GM19468 (cell line): ENCODE data around the gene MEPCE.
"Not testable (repeated sequence)": the region's sequence is repeated elsewhere in the genome, so short reads cannot be mapped to it uniquely, and the experiment has no call there.

Experiments
- ATAC-seq: cut with Tn5 transposase; IDR thresholded peaks from one replicate; pipeline ENCODE4 v1.9.1; 2021; ENCODE audit warnings: mild to moderate bottlenecking, moderate library complexity, moderate number of reproducible peaks; ENCODE audit not compliant: unreplicated experiment; ENCODE audit errors: extremely low read depth

MEPCE gene, protein sequence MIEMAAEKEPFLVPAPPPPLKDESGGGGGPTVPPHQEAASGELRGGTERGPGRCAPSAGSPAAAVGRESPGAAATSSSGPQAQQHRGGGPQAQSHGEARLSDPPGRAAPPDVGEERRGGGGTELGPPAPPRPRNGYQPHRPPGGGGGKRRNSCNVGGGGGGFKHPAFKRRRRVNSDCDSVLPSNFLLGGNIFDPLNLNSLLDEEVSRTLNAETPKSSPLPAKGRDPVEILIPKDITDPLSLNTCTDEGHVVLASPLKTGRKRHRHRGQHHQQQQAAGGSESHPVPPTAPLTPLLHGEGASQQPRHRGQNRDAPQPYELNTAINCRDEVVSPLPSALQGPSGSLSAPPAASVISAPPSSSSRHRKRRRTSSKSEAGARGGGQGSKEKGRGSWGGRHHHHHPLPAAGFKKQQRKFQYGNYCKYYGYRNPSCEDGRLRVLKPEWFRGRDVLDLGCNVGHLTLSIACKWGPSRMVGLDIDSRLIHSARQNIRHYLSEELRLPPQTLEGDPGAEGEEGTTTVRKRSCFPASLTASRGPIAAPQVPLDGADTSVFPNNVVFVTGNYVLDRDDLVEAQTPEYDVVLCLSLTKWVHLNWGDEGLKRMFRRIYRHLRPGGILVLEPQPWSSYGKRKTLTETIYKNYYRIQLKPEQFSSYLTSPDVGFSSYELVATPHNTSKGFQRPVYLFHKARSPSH

DNA sequence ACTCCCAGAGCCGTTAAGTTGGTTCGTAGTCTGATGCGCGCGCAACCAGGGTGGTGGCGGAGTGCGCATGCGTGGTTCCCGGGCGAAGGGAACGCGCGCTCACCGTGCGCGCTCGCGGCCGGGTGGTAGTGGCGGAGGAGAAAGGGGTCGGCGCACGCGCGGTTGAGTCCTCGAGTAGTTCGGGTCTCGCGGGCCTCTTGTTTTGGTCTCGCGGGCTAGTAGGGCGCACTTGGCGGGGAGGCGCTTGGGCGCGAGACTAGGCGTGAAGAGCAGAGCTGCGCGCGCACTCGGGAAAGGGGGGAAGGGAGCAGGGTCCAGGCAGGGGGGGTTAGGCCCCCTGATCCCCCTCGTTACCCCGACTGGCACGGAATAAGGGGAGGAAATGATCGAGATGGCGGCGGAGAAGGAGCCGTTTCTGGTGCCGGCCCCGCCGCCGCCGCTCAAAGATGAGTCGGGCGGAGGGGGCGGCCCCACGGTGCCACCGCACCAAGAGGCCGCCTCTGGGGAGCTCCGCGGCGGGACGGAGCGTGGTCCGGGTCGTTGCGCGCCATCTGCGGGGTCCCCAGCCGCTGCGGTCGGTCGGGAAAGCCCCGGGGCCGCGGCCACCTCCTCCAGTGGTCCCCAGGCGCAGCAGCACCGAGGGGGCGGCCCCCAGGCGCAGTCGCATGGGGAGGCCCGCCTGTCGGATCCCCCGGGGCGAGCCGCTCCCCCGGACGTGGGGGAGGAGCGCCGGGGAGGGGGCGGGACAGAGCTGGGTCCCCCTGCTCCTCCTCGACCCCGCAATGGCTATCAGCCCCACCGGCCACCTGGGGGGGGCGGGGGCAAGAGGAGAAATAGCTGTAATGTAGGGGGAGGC lies at the start of gene MEPCE:
TSS of gene MEPCE (plus strand) at position 195 of the 856 bp plus-strand sequence. CDS start at position 383, 188 bp downstream.
- peak; percentile 24 for ATAC-seq

DNA sequence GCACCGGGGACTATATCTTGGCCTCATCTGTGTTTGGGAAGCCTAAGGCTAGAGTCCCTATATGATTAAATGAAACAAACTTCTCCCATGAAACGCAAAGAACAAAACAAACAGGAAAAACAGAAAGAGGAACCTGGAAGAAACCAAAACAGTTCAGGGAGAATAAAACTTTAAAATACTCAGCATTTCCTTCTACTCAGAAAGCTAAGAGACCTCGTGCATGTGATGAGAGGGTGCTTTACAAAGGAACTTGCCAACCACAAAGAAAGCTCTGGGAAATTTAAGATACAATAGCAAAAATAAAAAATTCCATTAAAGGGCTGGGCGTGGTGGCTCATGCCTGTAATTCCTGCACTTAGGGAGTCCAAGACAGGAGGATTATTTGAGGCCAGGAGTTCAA lies 49.4 kb upstream of the MEPCE start:
- no peak for ATAC-seq

DNA sequence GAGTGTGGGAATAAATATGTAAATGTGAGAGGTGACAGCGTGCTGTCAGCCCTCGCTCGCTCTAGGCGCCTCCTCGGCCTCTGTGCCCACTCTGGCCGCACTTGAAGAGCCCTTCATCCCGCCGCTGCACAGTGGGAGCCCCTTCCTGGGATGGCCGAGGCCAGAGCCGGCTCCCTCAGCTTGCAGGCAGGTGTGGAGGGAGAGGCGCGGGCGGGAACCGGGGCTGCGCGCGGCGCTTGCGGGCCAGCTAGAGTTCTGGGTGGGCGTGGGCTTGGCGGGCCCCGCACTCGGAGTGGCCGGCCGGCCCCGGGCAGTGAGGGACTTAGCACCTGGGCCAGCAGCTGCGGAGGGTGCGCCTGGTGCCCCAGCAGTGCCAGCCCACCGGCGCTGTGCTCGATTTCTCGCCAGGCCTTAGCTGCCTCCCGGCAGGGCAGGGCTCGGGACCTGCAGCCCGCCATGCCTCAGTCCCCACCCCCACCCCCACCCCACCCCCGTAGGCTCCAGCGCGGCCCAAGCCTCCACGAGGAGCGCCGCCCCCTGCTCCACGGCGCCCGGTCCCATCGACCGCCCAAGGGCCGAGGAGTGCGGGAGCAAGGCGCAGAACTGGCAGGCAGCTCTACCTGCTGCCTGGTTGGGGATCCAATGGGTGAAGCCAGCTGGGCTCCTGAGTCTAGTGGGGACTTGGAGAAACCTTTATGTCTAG lies 47.9 kb upstream of the MEPCE start:
- not testable (repeated sequence) for ATAC-seq

DNA sequence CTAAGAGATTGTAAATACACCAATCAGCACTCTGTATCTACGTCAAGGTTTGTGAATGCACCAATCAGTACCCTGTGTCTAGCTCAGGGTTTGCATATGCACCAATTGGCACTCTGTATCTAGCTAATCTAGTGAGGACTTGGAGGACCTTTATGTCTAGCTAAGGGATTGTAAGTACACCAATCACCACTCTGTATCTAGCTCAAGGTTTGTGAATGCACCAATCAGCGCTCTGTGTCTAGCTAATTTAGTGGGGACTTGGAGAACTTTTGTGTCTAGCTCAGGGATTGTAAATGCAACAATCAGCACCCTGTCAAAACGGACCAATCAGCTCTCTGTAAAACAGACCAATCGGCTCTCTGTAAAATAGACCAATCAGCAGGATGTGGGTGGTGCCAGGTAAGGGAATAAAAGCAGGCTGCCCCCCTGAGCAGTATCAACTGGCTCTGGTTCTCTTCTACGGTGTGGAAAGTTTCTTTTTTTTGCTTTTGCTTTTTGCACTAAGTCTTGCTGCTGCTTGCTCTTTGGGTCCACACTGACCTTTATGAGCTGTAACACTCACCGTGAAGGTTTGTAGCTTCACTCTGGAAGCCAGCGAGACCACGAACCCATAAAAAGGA lies 47.3 kb upstream of the MEPCE start:
- not testable (repeated sequence) for ATAC-seq

DNA sequence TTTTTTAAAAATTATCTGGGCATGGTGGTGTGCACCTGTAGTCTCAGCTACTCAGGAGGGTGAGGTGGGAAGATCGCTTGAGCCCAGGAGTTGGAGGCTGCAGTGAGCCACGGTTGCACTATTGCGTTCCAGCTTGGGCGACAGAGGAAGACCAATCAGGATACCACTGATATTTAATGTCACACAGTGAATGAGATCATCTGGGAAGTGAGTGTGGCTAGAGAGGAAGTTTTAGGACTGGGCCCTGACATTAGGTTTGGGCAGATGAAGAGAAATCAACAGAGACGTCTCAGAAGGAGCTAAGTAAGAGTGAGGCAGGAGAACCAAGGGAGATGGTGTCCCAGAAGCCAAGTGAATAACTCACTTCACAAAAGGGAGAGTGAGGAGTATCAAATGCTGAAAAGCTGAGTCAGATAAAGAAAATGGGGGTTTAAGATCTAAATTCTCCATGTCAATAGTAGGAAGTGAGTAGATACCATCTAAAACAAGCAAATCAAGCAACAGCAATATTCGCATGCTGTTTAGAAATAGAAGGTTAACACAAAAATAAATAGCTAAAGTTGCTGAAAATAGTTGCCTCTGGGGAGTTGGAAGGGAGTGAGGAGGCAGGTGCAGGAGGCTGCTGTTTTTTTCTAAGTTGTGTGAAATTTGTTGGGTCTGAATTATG lies 44.9 kb upstream of the MEPCE start:
- no peak for ATAC-seq

DNA sequence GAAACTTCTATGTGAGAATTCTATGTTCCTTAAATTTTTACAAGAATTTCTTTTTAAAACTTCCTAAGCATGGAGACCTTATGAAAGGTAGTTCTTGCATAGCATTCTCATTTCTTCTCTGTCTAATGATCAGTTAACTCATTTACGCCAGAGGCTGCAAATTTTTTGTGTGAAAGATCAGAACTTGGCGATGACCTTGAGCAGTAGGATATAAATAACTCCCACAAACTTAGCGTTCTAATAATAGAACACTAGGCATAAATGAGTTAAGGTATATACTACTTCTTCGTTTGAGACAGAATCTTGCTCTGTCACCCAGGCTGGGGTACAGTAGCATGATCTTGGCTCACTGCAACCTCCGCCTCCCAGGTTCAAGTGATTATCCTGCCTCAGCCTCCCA lies 42.7 kb upstream of the MEPCE start:
- ATAC-seq = no peak

DNA sequence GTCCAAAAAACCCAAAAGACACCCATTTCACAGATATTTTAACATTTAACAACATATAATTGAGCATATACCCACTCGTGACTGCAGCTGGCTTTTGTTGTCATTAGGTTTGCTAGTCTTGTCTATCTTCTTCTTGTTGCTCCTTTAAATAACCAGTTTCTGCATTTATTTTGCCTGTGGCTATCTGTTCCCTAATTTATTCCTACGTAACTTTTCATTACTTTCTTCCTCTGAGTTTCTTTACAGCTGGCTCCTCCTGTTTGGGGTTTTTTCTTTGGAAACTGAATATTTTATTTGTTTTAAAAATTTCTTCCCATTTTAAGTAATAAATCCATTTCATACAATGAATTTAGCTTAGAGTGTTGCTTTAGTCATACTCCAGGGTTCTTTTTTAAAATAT lies 41.9 kb upstream of the MEPCE start:
- no peak for ATAC-seq

DNA sequence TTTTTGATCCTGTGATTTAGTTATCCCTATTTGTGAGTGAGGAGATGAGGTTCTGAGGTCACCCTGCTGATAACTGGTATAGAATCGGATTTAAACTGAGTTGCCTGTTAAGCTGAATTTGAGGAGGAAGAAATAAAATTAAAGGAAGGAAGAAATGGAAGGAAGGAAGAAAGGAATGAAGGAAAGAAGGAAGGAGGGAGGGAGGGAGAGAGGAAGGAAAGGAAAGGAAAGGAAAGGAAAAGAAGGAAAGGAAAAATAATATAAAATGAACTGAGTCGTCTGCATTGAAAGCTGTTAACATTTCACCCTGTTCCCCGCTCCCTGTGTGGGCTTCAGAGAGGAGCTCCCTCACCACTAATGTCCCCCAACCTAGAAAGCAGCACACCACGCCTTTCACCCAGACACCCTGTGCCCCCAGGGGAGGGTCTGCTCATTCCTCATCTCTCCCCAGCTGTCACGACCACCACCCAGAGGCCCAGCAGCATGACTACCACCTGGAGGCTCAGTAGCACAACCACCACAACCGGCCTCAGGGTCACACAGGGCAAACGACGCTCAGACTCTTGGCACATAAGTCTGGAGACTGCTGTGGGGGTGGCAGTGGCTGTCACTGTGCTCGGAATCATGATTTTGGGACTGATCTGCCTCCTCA lies 40.1 kb upstream of the MEPCE start:
- no peak for ATAC-seq

DNA sequence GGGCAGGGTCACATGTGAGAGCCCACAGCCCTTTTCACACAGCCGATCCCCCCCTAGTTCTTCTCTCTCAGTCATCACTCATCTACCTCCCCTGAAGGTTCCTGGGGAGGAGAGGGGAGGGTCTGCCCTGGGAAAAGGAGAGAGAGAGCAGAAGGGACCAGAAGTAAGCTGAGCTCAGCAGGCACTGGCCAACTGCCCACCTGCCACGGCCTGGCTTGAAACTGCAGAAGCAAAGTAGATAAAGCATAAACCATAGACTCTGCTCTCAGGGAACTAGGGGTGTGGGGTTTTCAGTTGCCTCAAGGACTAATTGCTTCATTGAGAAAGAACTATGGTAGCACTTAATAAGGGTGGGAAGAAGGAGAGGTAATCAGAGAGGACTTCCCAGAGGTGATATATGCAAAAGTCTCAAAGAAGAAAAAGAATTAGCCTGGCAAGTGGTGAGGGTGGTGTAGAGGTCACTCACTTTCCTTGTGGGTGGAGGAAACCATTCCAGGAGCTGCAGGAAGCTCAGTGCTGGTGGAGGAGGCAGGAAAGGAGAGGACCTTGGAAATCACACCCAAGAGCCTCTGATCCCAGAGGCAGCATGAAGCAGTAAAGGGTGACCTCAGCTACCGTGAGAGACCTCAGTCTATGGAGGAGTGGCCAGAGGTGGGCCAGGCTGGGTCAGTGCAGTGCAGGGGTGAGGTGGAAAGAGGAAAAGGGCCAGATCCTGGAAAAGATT lies 39.2 kb upstream of the MEPCE start:
- no peak for ATAC-seq

DNA sequence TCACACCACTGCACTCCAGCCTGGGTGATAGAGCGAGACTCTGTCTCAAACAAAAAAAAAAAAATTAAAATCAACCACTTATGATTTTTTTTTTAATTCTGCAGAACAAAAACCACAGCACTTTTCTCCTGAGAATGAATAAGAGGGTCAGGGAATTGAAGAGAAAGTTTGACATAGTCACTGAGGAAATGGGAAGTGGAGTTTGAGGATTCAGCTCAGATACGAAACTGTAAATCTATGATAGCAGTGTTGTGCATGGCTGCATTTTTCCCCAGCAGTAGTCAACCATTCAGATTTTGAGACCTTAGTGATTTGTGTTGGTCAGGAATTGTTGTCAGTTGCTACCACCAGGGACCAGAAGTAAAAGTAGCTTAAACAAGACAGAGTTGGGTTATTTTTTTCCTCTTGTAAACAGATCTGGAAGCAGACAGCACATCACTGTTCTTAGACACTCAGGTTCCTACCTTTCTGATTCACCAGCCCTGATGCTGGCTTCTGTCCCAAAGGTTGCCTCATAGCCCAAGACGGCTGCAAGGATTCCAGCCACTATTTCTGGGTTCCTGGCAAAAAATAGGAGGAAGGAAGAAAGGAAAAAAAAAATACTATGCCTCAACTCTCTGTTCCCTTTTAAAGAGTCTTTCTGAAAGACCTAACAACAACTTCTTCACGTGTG lies 36.3 kb upstream of the MEPCE start:
- ATAC-seq = no peak

DNA sequence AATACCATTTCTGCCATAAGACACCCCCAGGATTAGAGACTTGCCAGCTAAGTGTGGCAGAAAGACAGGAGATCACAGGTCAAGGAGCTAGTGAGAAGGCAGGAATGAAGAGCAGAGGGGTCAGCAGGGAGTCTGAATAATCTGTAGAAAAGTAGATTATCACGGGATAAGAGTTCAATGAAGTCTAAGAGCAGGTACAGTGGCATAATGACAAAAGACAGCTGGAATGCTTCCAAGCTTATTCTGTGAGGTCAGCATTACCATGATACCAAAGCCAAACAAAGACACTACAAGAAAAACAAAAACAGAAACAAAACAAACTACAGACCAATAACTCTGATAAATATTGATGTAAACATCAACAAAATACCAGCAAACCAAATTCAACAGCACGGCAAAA lies 35.6 kb upstream of the MEPCE start:
- ATAC-seq = no peak

DNA sequence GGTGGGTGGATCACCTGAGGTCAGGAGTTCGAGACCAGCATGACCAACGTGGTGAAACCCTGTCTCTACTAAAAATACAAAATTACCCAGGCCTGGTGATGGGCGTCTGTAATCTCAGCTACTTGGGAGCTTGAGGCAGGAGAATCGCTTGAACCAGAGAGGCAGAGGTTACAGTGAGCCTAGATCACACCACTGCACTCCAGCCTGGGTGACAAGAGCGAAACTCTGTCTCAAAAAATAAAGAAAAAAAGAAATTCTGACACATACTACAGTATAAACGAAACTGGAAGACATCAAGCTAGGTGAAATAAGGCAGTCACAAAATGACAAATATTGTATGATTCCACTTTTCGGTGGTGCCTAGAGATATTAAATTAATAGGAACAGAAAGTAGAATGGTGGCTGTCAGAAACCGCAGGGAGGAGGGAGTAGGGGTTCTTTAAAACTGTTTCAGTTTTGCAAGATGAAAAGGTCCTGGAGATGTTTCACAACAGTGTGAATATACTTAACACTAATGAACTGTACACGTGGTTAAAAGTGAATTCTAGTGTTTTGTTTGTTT lies 33.1 kb upstream of the MEPCE start:
- ATAC-seq = peak; percentile 80

DNA sequence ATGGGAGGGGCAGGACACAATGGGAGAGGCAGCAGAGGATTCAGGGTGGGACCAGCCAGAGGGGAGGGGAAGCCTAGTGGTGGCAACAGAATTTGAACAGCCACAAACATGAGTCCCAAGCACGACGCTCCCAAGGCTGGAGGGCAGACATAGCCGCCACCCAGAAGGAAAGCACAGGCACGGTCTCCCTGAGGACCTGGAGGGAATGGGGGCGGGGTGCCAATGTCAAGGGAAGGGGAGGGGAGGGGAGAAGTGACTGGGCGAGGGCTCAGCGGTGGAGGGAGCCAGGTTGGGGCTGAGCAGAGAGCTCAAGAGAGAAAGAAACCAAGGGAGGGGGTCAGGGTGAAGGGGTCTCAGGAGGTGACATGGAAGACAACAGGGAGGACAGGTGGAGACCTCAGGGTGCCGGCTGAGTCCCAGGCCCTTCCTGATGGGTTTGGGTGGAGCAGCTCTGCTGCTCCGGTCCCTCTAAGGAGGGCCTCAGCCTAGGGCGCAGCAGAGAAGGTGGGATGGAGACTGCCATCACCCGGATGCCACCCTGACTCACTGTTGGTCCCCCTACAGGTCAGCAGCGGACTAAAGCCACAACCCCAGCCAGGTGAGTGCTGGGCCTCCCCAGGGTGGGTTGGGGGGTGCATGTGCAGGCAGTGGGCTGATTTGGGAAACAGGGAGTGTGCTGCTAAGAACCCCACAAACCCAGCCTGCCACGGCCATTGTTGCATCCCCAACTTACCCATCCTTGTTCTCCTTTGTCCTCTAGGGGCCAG lies 32.1 kb upstream of the MEPCE start:
- ATAC-seq = no peak

DNA sequence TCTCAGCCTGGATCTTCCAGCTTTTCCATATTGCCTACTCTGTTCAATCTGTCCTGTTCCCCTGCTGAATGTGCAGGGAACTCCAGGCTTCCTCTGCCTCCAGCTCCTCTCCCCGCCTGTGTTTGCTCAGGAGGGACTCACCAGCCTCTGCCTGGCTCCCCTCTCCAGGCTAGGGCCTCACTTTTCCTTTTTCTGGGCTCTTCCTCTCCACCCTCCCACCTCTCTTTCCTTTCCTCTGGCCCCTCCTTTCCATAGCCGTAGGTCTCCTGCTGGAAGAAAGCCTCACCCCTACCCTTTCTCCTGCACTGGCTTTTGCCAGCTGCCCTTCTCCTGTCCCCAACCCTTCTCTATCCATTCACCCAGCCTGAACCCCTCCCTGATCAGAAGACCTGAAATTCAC lies 31.4 kb upstream of the MEPCE start:
- ATAC-seq = no peak

DNA sequence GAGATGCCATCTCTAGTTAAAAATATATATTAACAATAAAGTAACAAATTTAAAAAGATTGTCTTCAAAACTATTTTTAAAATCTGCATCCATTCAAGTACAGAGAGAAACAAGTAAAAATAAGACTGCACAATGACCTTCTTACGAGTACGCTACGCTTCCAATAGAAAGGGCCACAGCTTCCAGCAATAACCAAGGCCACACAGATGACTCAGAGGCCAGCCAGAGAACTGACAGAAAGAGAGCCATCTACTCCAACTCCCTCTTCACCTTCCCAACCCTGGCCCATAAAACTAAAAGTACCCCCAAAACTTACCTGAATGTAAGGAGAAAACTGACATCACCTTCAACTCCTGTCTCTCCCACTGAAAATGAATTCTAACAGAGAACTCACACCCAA lies 29.6 kb upstream of the MEPCE start:
- ATAC-seq = no peak

DNA sequence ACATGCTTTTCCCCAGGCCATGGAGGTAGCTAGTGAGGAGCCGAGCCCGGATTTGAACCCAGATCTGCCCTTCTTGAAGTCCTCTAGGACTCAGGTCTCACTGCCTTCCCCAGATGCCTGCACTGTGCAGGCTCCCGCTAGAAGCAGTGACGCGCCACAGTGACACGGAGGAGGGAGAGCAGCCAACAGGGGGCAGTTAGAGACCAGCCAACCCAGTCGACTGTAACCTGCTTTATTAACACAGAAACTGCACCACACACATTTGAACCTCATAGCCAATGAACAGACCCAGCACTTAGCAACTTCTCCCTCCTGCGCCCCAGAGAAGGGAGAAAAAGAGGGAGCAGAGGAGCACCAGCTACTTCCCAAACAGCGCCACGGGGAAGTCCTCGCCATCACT lies 29.0 kb upstream of the MEPCE start:
- no peak for ATAC-seq

DNA sequence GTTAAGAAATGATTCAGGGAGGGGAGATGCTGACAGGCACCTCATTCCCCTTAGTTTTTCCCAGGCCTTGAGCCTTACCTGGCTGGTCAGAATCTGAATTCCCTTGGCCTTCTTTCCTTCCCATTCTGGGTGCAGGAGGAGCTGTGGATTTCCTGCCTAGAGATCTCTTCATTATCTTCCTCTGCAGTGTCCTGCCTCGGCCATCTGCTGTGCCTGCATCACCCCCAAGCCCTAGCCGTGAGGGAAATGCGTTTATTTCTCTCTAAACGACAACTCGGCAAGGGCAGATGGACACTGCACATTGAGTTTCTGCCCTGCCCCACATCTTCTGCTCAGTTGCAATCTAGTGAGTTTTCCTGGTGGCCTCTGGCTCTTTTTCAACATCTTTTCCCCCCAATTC lies 27.8 kb upstream of the MEPCE start:
- ATAC-seq = no peak
